Uterus (tissue), 2 donors: ENCODE data around the gene SFXN5.

Experiments used
- CTCF ChIP-seq, 4 experiments: fragments of 200-600 bp in 2 of 4; fragments of 450-650 bp in 2 of 4; sonication (generic) in 2 of 4; IDR thresholded peaks; one replicate each; pipeline ENCODE4 v1.5.1; 2016 to 2019; ENCODE audit warnings: antibody characterized with exemption in 4 of 4, mild to moderate bottlenecking in 2 of 4, moderate library complexity in 1 of 4
- POLR2A ChIP-seq, 2 donors: fragments of 450-650 bp; IDR thresholded peaks; one replicate each; pipeline ENCODE4 v1.6.1; 2016; ENCODE audit warnings: antibody characterized with exemption in 2 of 2, mild to moderate bottlenecking in 1 of 2, moderate library complexity in 1 of 2

GRCh38 chr2:73006969-73007710 is 64.4 kb downstream of the SFXN5 start:
- TF ChIP-seq CTCF (IDR thresholded peaks at IDR 0.05) (no peak), POLR2A (IDR thresholded peaks at IDR 0.05) (no peak)
